Measurements from ENCODE around the gene MED14. TPM values are rescaled to one million over a fixed set of nuclear protein-coding genes. Genes with fewer than 3 reads are reported as not detected.

The MED14 gene
- 22.4 to 24.9 TPM (median 23.0 TPM) in 5 replicates for total RNA-seq (2022; extraction: Qiagen RNA extraction; ENCODE audit: low read depth)

GRCh38 chrX:40735325-40736169 is at the start of gene MED14:
Gene MED14, minus strand, starts transcription at chrX:40735542. Its CDS starts 130 bp downstream, at chrX:40735412.

GRCh38 chrX:40647307-40648197 is 87.8 kb downstream of the MED14 start, which contains the start of gene CXorf38:
Gene CXorf38, minus strand, starts transcription at chrX:40647561. Its CDS starts 41 bp downstream, at chrX:40647520.

GRCh38 chrX:40623139-40623536 is 112.2 kb downstream of the MED14 start, which contains the start of gene MPC1L:
Gene MPC1L, plus strand, starts transcription at chrX:40623428. Its CDS starts 138 bp downstream, at chrX:40623566.

Other genes with a start within 250 kb of the MED14 start
- 124 to 149 TPM (median 138 TPM) in 5 replicates for gene ATP6AP2, start 154.6 kb downstream of the MED14 start, total RNA-seq (2022; extraction: Qiagen RNA extraction; ENCODE audit: low read depth)
- not detected in 5 replicates for gene MPC1L, start 112.1 kb downstream of the MED14 start, total RNA-seq (2022; extraction: Qiagen RNA extraction; ENCODE audit: low read depth)
- gene CXorf38, start 88.0 kb downstream of the MED14 start, total RNA-seq (2022; extraction: Qiagen RNA extraction; ENCODE audit: low read depth) = 8.0 to 11.2 TPM (median 10.6 TPM) in 5 replicates

All from A549 treated with CpdA at 1 μM for 4 hours (cell line).